Activated CD4-positive, alpha-beta T cell treated with anti-CD3 and anti-CD28 coated beads for 24 hours (primary cell): Measurements from ENCODE around the gene TNFRSF13B.
"Not testable (repeated sequence)": the region's sequence is repeated elsewhere in the genome, so short reads cannot be mapped to it uniquely, and the experiment has no call there.

ENCODE experiments used
- DNase-seq, 2 donors: peaks; one replicate each; pipeline ENCODE4 v3.0.0-alpha.2; 2020; ENCODE audit warnings: low read depth in 2 of 2

Gene TNFRSF13B

GRCh38 chr17:16961022-16961421, 10.9 kb downstream of the TNFRSF13B start:
- not testable (repeated sequence) for DNase-seq

- not testable (repeated sequence) for DNase-seq
Observed at GRCh38 chr17:16955011-16955410, 16.9 kb downstream of the TNFRSF13B start.

GRCh38 chr17:16954521-16954920, 17.4 kb downstream of the TNFRSF13B start:
- no peak for DNase-seq

GRCh38 chr17:16953841-16954240, 18.1 kb downstream of the TNFRSF13B start:
- DNase-seq: no peak

- DNase-seq: no peak
Observed at GRCh38 chr17:16953347-16953746, 18.6 kb downstream of the TNFRSF13B start.

- no peak for DNase-seq
Observed at GRCh38 chr17:16952401-16952800, 19.5 kb downstream of the TNFRSF13B start.

GRCh38 chr17:16950488-16950887, 21.4 kb downstream of the TNFRSF13B start:
- DNase-seq: no peak

GRCh38 chr17:16948587-16949376, 23.1 kb downstream of the TNFRSF13B start:
- no peak for DNase-seq

GRCh38 chr17:16947470-16947869, 24.4 kb downstream of the TNFRSF13B start:
- DNase-seq: no peak

GRCh38 chr17:16945663-16946218, 26.2 kb downstream of the TNFRSF13B start:
- DNase-seq: no peak

- no peak for DNase-seq
Observed at GRCh38 chr17:16945136-16945482, 26.8 kb downstream of the TNFRSF13B start.

- no peak for DNase-seq
Observed at GRCh38 chr17:16944334-16945135, 27.4 kb downstream of the TNFRSF13B start.

GRCh38 chr17:16943541-16944333, 28.2 kb downstream of the TNFRSF13B start:
- no peak for DNase-seq

GRCh38 chr17:16943032-16943352, 28.9 kb downstream of the TNFRSF13B start:
- no peak for DNase-seq

- no peak for DNase-seq
Observed at GRCh38 chr17:16942141-16943031, 29.5 kb downstream of the TNFRSF13B start.

GRCh38 chr17:16941072-16942036, 30.6 kb downstream of the TNFRSF13B start:
- no peak for DNase-seq

GRCh38 chr17:16940116-16940881, 31.6 kb downstream of the TNFRSF13B start:
- DNase-seq: no peak

- DNase-seq: no peak
Observed at GRCh38 chr17:16939606-16940115, 32.3 kb downstream of the TNFRSF13B start.

GRCh38 chr17:16939208-16939576, 32.7 kb downstream of the TNFRSF13B start:
- no peak for DNase-seq
